ENCODE measurements around the gene TKTL1. TPM values are rescaled to one million over a fixed set of nuclear protein-coding genes. Genes with fewer than 3 reads are reported as not detected.
A peak's percentile ranks its signal among the peaks of the same experiment; 100 is the strongest.
"Not testable (repeated sequence)": the region's sequence is repeated elsewhere in the genome, so short reads cannot be mapped to it uniquely, and the experiment has no call there.

The TKTL1 gene
- total RNA-seq, 6 experiments from 2014 or later: 0.06 TPM; not detected in 5

GRCh38 chrX:154294791-154295574 lies 612 bp upstream of the TKTL1 start, which contains the start of gene TEX28:
TEX28 (minus strand) TSS chrX:154295124; CDS start chrX:154292117, 3,007 bp downstream.
- DNase-seq (peak in 1 of 3 donors; percentile 16), ATAC-seq (no peak)
- Histone ChIP-seq H3K4me1 (no peaks in the 10 kb centered on the region), H3K36me3 (no peaks in the 10 kb centered on the region), H3K9me3 (no peaks in the 10 kb centered on the region), H3K4me3 (no peak within 1 kb of the TSS), H3K27ac (no peak within 1 kb of the TSS), H3K27me3 (no peaks in the 10 kb centered on the region)
- intact Hi-C loops (cut with DNase I): no loop called here
- WGBS (ENCODE audit: insufficient coverage, low coverage, low lambda C conversion rate, missing lambda C conversion rate): 90% methylated on average over 15 of the region's 39 CpGs
- no peak for TF ChIP-seq CTCF (IDR thresholded peaks at IDR 0.05)
- no peak for TF ChIP-seq POLR2A (IDR thresholded peaks at IDR 0.05)

- WGBS (ENCODE audit: insufficient coverage, low coverage, low lambda C conversion rate, missing lambda C conversion rate): 75% methylated on average over 15 of the region's 18 CpGs
- no peaks in the 10 kb centered on the region for H3K4me1 ChIP-seq
- H3K4me3 ChIP-seq: no peak overlapping the region
- intact Hi-C loops (cut with DNase I): no loop called here
- no peaks in the 10 kb centered on the region for H3K9me3 ChIP-seq
- no peak for ATAC-seq
- no peaks in the 10 kb centered on the region for H3K36me3 ChIP-seq
- peak in 1 of 3 donors; percentile 16 for DNase-seq
- no peaks in the 10 kb centered on the region for H3K27me3 ChIP-seq
- H3K27ac ChIP-seq: no peak overlapping the region
- TF ChIP-seq POLR2A (IDR thresholded peaks at IDR 0.05) (no peak), CTCF (IDR thresholded peaks at IDR 0.05) (no peak)
Observed at GRCh38 chrX:154296731-154297130, 1.1 kb downstream of the TKTL1 start.

DNA sequence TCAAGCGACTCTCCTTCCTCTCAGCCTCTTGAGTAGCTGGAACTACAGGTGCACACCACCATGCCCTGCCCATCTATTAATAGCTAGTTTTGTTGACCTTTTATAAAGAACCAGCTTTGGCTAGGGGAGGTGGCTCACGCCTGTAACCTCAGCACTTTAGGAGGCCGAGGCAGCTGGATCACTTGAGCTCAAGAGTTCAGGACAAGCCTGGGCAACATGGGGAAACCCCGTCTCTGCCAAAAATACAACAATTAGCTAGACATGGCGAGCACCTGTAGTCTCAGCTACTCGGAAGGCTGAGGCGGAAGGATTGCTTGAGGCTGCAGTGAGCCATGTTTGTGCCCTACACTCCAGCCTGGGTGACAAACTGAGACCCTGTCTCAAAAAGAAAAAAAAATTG lies 2.7 kb downstream of the TKTL1 start:
- no peaks in the 10 kb centered on the region for H3K9me3 ChIP-seq
- no peak for ATAC-seq
- peak in 1 of 3 donors; percentile 22 for DNase-seq
- H3K27ac ChIP-seq: no peak overlapping the region
- 76% methylated on average over 6 of the region's 7 CpGs for WGBS (ENCODE audit: insufficient coverage, low coverage, low lambda C conversion rate, missing lambda C conversion rate)
- H3K27me3 ChIP-seq: no peaks in the 10 kb centered on the region
- intact Hi-C loops (cut with DNase I): no loop called here
- TF ChIP-seq CTCF (IDR thresholded peaks at IDR 0.05) (no peak), POLR2A (IDR thresholded peaks at IDR 0.05) (no peak)
- no peak overlapping the region for H3K4me3 ChIP-seq
- no peaks in the 10 kb centered on the region for H3K36me3 ChIP-seq
- H3K4me1 ChIP-seq: no peaks in the 10 kb centered on the region

GRCh38 chrX:154300816-154301215 lies 5.2 kb downstream of the TKTL1 start:
- Histone ChIP-seq H3K9me3 (no peaks in the 10 kb centered on the region), H3K36me3 (no peaks in the 10 kb centered on the region), H3K27me3 (no peaks in the 10 kb centered on the region), H3K4me1 (no peaks in the 10 kb centered on the region), H3K4me3 (no peak overlapping the region), H3K27ac (no peak overlapping the region)
- ATAC-seq (peak in 2 of 4 donors; percentile 35 to 43), DNase-seq (peak in 1 of 3 donors; percentile 47)
- 54% methylated on average over 6 of the region's 8 CpGs for WGBS (ENCODE audit: insufficient coverage, low coverage, low lambda C conversion rate, missing lambda C conversion rate)
- intact Hi-C loops (cut with DNase I): no loop called here
- no peak for TF ChIP-seq POLR2A (IDR thresholded peaks at IDR 0.05)
- no peak for TF ChIP-seq CTCF (IDR thresholded peaks at IDR 0.05)

DNA sequence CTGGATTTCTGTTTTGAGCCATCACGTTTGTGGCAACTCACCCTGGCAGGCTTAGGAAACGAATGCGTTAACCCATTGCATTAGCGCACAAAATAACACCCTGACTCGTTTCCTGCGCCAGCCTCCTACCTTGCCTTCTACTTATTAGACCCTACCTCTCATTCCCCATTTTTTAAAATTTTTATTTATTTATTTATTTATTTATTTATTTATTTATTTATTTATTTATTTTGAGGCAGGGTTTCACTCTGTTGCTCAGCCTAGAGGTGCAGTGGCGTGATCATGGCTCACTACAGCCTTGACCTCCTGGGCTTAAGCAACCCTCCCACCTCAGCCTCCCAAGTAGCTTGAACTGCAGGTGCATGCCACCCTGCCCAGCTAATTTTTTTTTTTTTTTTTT lies 7.4 kb downstream of the TKTL1 start:
- intact Hi-C loops (cut with DNase I); H3K4me1 ChIP-seq; H3K27ac ChIP-seq; DNase-seq; ATAC-seq; H3K27me3 ChIP-seq; H3K4me3 ChIP-seq; H3K36me3 ChIP-seq; H3K9me3 ChIP-seq: not testable (repeated sequence)
- WGBS (ENCODE audit: insufficient coverage, low coverage, low lambda C conversion rate, missing lambda C conversion rate): 75% methylated on average over 7 of the region's 7 CpGs

Data from right lobe of liver (tissue), 6 donors.